SKM-1 (cell line): Measurements from ENCODE around the gene ZFP92.

Experiments
- DNase-seq: peaks from one replicate; lab custom pipeline; 2025; ENCODE audit not compliant: unreplicated experiment; lab: John Stamatoyannopoulos, UW

ZFP92 gene

GRCh38 chrX:153408221-153408721, 3.0 kb upstream of the ZFP92 start:
- DNase-seq, result no peak

DNA sequence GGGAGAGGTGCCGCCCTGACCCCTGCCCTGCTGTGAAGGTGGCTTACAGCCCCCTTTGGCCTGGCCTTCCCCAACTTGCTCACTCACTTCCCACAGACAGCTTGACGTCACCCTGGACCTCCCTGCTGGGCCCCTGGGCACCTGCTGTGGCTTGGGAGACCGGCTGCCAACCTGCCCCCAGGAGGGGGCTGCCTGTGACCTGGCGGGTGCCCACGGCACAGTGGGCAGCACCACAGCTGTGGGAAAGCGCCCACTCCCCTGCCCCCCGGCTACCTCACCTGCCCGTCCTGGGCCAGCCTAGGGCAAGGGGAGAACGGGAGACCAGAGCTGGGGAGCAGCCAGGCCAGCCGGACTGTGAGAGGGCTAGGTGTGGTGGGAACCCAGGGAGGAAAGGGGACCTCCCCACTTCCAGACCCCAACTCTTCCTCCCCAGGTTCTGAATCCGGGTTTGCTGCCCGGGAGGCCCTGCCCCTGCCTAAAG, 2.4 kb upstream of the ZFP92 start:
- DNase-seq, result no peak

GRCh38 chrX:153409414-153410101, 1.7 kb upstream of the ZFP92 start:
- no peak for DNase-seq

- no peak for DNase-seq
Measured at GRCh38 chrX:153410373-153410772, 899 bp upstream of the ZFP92 start.

DNA sequence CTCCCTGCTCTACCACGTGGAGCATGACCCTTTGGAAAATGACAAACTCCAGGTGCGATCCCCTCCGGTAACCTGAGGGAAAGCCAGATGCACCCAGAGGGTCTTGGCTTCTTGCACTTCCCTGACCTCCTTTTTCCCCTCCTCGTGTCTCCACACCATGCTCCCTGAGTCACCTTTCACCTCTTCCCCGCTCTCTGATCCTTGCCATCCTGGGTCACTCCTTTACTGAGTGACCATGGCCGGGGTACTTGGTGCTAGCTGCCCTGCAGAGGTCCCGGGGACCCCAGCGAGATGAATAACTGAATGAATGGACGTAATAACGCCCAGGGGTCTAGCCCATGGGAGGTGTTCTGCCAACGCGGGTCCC, 401 bp upstream of the ZFP92 start:
- no peak for DNase-seq

DNA sequence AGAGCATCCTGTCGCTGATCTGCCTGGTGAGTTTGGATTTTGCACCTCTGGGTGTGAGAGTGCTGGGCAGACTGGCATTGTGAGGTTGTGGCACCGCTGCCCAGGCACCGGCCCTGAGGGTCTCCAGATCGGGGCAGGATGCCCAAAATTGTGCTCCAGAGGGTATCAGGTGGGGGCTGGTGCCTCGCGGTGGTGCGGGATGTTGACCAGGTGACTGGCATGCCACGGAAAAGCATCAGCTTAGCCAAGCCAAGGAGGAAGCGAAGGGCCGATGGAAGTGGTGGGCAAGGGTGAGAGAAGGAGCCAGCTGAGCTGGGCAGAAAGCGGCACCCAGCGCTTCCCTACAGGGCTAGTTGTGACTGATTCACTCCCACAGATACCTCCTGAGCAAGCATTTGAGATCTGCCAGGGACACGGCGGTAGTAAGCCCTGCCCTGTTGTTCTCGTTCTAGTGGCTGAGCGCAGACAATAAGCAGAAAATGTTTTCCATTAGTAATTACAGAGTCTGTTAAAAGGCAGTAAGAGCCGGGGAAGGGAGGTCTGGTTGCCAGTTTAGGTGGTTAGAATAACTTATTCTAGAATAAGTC, 809 bp downstream of the ZFP92 start:
- no peak for DNase-seq

DNA sequence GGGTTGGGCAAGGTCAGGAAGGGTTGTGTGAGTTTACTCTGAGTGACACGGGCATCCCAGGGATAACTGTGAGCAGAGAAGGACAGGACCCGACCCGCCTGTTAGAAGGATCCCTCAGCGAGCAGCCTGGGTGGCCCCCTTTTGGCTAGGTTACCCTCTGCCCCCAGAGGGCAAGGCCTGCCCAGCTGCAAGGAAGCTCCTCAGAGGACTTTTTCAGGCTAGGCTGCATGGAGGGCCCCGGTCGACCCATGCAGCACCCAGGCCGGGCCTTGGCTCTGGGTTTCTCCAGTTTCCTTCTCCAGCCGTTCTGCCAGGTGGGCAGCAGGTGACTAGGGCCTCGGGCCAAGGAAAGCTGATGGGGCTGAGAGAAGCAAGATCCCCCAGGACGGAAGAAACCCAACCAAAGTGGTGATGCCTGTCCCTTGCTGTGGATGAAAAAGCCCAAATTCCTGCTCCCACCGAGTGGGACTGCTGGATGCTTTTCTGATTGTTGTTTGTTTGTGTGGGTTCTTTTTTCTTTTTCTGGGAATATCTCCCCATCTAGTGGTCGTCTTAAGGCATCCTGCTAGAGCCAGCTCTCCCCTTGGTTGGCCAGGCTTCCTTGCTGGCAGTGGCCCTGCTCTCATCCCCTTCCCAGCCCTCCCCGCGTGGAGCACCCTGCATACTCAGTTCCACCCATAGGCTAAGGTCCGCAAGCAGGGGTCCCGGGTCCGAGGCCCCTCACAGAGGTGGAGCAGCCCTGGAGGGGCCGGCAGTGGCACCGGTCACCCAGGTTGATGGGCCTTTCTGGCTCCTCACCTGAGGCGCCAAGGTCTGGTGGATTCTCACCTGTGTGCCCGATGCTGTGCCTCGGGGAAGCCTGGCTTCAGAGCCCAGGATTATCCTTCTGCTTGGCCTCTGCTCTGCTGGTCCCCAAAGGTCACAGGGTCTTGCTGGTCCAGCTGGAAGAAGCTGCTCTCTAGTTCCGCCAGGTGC, 1.8 kb downstream of the ZFP92 start:
- no peak for DNase-seq

DNA sequence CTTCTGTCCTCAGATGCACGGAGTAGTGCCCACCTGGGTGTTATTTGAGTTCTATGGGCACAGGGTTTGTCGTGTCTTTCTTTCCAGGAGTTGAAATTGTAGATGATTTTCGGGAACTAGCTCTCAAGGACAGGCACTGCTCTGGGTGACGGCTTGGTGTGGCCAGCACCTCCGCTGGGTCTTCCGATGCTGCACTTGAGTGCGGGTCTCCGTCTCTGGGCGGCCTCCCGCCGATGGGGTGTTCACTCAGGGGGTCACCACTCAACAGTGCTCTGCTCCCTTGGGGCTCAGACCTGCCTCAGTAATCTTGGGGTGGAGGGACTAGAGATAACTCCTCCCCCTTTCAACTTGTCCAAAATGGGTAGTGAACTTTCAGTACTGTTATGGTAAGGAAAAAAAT, 2.5 kb downstream of the ZFP92 start:
- DNase-seq, result no peak

GRCh38 chrX:153414856-153415510, 3.7 kb downstream of the ZFP92 start:
- DNase-seq, result peak; percentile 48

GRCh38 chrX:153416781-153417450, 5.6 kb downstream of the ZFP92 start:
- DNase-seq, result no peak

DNA sequence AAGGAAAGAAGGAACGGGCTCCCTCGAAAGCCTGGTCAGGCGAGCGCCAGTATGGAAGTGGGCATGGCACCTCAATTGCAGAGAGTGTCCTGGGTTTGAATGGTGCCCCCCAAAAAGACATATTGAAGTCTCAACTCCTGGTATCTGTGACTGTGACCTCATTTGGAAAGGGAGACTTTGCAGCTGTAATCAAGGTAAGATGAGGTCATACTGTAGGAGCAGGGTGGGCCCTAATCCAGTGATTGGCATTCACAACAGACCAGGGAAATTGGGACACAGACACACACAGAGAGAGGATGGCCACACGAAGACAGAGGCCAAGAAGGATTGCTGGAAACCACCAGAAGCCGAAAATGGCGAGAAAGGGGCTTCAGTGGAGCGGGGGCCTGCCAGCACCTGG, 6.4 kb downstream of the ZFP92 start:
- DNase-seq, result no peak

GRCh38 chrX:153420851-153421599, 9.8 kb downstream of the ZFP92 start:
- no peak for DNase-seq

DNA sequence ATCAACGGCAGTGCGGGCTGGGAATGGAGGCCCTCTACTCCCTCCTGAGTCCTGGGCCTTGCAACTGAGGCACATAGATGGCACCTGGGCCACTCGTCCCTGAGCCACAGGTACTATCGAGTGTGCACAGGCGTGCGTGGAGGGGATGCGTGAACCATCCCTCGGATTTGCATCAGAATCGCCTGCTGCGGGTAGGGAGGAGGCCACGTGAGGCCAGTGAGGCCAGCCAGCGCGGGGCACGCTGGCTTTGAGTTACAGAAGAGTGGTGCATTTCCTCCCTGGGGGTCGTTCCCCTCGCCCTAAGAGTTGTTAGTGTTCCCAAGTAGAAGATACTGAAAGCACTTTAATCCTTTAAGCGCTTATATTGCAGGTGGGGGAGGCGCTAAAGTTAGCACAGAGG, 10.6 kb downstream of the ZFP92 start:
- no peak for DNase-seq

DNA sequence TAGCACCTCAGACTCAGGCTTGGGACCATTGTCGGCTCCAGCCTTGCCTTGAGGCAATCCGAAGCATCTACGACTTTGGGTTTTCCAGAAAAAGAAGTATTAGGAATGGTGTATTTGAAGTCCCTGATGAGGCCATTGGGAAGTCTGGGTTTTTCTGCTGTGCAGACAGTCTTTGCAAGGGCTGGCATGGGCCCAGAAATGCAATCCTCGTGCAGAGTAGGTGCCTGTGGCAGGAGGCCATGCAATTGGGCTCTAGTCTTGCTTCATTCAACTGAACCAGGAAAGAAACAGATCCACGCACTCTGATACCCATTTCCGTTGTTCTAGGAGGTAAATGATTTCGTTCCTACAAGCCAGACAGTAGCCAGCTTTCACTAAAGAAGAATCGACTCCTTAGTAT, 12.4 kb downstream of the ZFP92 start:
- DNase-seq, result peak; percentile 18

GRCh38 chrX:153426204-153426603, 14.9 kb downstream of the ZFP92 start:
- no peak for DNase-seq

DNA sequence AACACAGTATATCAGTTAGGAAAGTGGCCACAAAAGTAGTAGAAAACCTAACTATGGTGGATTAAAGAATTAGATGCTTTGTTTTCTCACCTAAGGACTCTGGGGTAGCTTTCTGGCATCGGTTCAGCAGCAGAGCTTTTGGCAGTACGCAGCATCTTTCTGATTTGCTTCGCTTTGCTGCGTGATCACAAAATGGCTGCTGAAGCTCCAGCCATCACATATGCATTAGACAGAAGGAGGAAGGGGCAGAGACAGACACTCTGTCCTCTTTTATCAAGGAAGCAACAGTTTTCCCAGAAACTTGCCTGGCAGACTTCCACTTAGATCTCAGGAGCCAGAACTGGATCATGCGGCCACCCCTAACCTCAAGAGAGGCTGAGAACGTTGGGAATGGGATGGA, 19.5 kb downstream of the ZFP92 start:
- no peak for DNase-seq

DNA sequence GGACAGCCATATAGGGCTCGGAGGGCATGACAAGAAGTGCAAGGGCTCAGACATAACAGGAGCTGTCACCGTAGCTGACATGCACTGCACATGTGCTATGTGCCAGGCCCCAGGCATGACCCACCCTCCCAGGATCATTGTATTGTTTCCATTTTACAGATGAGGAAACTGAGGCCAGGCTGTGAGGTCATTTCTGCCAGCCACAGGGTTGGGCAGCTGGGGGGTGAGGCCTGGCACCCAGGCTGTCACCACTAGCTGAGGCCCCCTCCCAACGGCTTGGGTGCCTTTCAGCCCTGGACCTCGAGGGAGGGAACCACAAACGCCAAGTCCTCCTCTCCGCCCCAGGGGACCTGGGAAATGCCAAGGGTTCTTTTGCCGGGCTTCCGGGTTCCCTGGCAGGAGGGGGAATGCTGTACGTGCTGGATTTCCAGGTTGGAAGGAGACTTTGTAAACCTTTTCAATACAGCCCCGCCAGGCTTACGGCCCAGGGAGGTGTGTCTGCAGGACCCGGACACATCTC, 21.9 kb downstream of the ZFP92 start:
- no peak for DNase-seq

DNA sequence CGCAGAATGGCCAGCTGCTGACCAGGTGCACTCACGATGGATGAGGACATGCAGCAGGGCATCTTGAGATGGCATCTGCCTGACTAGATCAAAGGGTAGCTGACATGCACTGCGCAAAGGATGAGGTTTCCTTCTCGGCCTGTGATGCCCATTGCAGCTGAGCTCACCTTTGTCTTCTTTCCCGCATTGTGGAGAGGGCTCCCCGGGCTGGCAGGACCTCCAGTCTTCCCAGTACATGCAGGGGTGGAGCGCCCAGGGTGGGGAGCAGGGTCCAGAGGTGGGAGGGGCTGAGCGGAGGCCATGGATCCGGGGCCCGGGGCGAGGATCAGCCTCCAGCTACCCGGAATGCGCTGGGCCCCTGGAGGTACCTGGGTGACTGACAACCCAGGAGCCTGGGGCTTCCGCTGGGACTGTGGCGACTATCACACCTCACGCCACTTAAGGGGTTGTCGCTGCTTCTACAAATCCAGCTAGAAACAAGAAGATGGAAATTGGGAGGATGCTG, 22.6 kb downstream of the ZFP92 start:
- no peak for DNase-seq

DNA sequence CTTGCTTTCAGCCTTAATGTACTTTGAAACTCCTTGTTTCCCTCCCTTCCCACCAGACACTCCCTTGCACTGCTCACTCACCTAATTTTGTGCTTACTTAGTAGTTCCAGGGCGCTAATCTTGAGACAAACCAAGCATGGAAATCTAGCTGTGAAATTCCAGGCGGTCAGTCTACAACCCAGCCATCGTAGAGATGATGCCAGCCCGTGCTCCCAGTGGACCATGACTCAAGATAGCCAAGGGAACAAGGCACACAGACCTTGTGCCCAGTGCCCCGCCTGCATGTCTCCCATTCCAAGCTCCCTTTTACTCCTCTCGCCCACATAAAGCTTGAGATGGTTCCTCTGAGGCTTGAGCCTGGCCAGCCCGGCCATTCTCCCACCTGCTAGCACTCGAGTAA, 23.5 kb downstream of the ZFP92 start:
- DNase-seq, result no peak
